ENCODE measurements around the gene CCN6. TPM values are rescaled to one million over a fixed set of nuclear protein-coding genes. Genes with fewer than 3 reads are reported as not detected.

The CCN6 gene
- 1 to 10 TPM; 1.8 to 3.9 (median 3.4) TPM for polyA plus RNA-seq (ENCODE audit: insufficient read length in 4 of 4)

- DNase-seq (ENCODE audit: low read depth in 4 of 4, low spot score in 2 of 4) = no peak
Measured at GRCh38 chr6:112054001-112054400, at the start of gene CCN6. Gene CCN6, plus strand, starts transcription at chr6:112054104. Its CDS starts 254 bp downstream, at chr6:112054358.

GRCh38 chr6:112004201-112005012, 49.5 kb upstream of the CCN6 start:
- no peak for DNase-seq (ENCODE audit: low read depth in 4 of 4, low spot score in 2 of 4)

GRCh38 chr6:112005013-112005371, 48.9 kb upstream of the CCN6 start:
- DNase-seq (ENCODE audit: low read depth in 4 of 4, low spot score in 2 of 4) = no peak

GRCh38 chr6:112007254-112007653, 46.6 kb upstream of the CCN6 start:
- DNase-seq (ENCODE audit: low read depth in 4 of 4, low spot score in 2 of 4) = no peak

GRCh38 chr6:112007805-112008204, 46.1 kb upstream of the CCN6 start:
- no peak for DNase-seq (ENCODE audit: low read depth in 4 of 4, low spot score in 2 of 4)

- no peak for DNase-seq (ENCODE audit: low read depth in 4 of 4, low spot score in 2 of 4)
Measured at GRCh38 chr6:112008482-112008881, 45.4 kb upstream of the CCN6 start.

GRCh38 chr6:112010328-112010727, 43.6 kb upstream of the CCN6 start:
- DNase-seq (ENCODE audit: low read depth in 4 of 4, low spot score in 2 of 4) = no peak

- DNase-seq (ENCODE audit: low read depth in 4 of 4, low spot score in 2 of 4) = no peak
Measured at GRCh38 chr6:112013051-112013450, 40.9 kb upstream of the CCN6 start.

GRCh38 chr6:112014483-112014882, 39.4 kb upstream of the CCN6 start:
- DNase-seq (ENCODE audit: low read depth in 4 of 4, low spot score in 2 of 4) = no peak

- no peak for DNase-seq (ENCODE audit: low read depth in 4 of 4, low spot score in 2 of 4)
Measured at GRCh38 chr6:112015725-112016124, 38.2 kb upstream of the CCN6 start.

- DNase-seq (ENCODE audit: low read depth in 4 of 4, low spot score in 2 of 4) = no peak
Measured at GRCh38 chr6:112016320-112016719, 37.6 kb upstream of the CCN6 start.

- DNase-seq (ENCODE audit: low read depth in 4 of 4, low spot score in 2 of 4) = no peak
Measured at GRCh38 chr6:112017169-112017568, 36.7 kb upstream of the CCN6 start.

- DNase-seq (ENCODE audit: low read depth in 4 of 4, low spot score in 2 of 4) = no peak
Measured at GRCh38 chr6:112017760-112018537, 36.0 kb upstream of the CCN6 start.

- DNase-seq (ENCODE audit: low read depth in 4 of 4, low spot score in 2 of 4) = no peak
Measured at GRCh38 chr6:112018619-112019416, 35.1 kb upstream of the CCN6 start.

- DNase-seq (ENCODE audit: low read depth in 4 of 4, low spot score in 2 of 4) = no peak
Measured at GRCh38 chr6:112019589-112019988, 34.3 kb upstream of the CCN6 start.

GRCh38 chr6:112021691-112022310, 32.1 kb upstream of the CCN6 start:
- no peak for DNase-seq (ENCODE audit: low read depth in 4 of 4, low spot score in 2 of 4)

GRCh38 chr6:112022749-112023148, 31.2 kb upstream of the CCN6 start:
- no peak for DNase-seq (ENCODE audit: low read depth in 4 of 4, low spot score in 2 of 4)

GRCh38 chr6:112024464-112024863, 29.4 kb upstream of the CCN6 start:
- no peak for DNase-seq (ENCODE audit: low read depth in 4 of 4, low spot score in 2 of 4)

- no peak for DNase-seq (ENCODE audit: low read depth in 4 of 4, low spot score in 2 of 4)
Measured at GRCh38 chr6:112026933-112027332, 27.0 kb upstream of the CCN6 start.

- no peak for DNase-seq (ENCODE audit: low read depth in 4 of 4, low spot score in 2 of 4)
Measured at GRCh38 chr6:112027942-112028674, 25.8 kb upstream of the CCN6 start.

Data from left renal cortex interstitium (tissue), 4 donors.